Lower leg skin (tissue), 3 donors: ENCODE measurements around the gene PTCRA.

Experiments
- POLR2A ChIP-seq, 2 donors: fragments of 450-650 bp; IDR thresholded peaks; one replicate each; pipeline ENCODE4 v1.6.1; 2016 to 2017; ENCODE audit warnings: antibody characterized with exemption in 2 of 2, mild to moderate bottlenecking in 1 of 2, moderate library complexity in 1 of 2
- TF ChIP-seq, protein P1 (sequence below), 3 donors: fragments of 450-650 bp; IDR thresholded peaks; one replicate each; pipeline ENCODE4 v1.5.1; 2016; ENCODE audit warnings: antibody characterized with exemption in 3 of 3, mild to moderate bottlenecking in 3 of 3, moderate library complexity in 2 of 3

- TF ChIP-seq, protein P1, sequence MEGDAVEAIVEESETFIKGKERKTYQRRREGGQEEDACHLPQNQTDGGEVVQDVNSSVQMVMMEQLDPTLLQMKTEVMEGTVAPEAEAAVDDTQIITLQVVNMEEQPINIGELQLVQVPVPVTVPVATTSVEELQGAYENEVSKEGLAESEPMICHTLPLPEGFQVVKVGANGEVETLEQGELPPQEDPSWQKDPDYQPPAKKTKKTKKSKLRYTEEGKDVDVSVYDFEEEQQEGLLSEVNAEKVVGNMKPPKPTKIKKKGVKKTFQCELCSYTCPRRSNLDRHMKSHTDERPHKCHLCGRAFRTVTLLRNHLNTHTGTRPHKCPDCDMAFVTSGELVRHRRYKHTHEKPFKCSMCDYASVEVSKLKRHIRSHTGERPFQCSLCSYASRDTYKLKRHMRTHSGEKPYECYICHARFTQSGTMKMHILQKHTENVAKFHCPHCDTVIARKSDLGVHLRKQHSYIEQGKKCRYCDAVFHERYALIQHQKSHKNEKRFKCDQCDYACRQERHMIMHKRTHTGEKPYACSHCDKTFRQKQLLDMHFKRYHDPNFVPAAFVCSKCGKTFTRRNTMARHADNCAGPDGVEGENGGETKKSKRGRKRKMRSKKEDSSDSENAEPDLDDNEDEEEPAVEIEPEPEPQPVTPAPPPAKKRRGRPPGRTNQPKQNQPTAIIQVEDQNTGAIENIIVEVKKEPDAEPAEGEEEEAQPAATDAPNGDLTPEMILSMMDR (IDR thresholded peaks at IDR 0.05): no peak
- peak in 1 of 2 donors; percentile 7 for TF ChIP-seq POLR2A (IDR thresholded peaks at IDR 0.05)
Observed at GRCh38 chr6:42879372-42880239, 36.2 kb upstream of the PTCRA start, which contains the start of gene RPL7L1.
